Keratinocyte (primary cell): ENCODE measurements around the gene GRAMD1B. TPM values are rescaled to one million over a fixed set of nuclear protein-coding genes. Genes with fewer than 3 reads are reported as not detected.

Experiments
- DNase-seq: peaks from one replicate; pipeline ENCODE4 v3.0.0-alpha.2; 2011; ENCODE audit warnings: low read depth, missing footprints, low spot score
- FAIRE-seq: peaks from 2 replicates; lab custom pipeline; 2011; peaks lifted over from hg19 to GRCh38; lab: Jason Lieb, UNC
- H2AFZ ChIP-seq: 2 replicates; pipeline ENCODE4 v1.6.0; 2012; ENCODE audit warnings: low read length, control low read depth, inconsistent platforms; ENCODE audit not compliant: control insufficient read depth
- H3K27ac ChIP-seq: 2 replicates; pipeline ENCODE4 v1.5.1; 2011; ENCODE audit warnings: low read length; ENCODE audit not compliant: control insufficient read depth, insufficient read depth
- H3K27me3 ChIP-seq: 3 replicates; pipeline ENCODE4 v1.6.0; 2011; ENCODE audit warnings: low read length; ENCODE audit not compliant: control insufficient read depth, insufficient read depth; ENCODE audit errors: extremely low read depth
- H3K36me3 ChIP-seq, 2 experiments: 2 replicates in 1 of 2; 3 replicates in 1 of 2; pipeline ENCODE4 v1.5.1; 2011; ENCODE audit warnings: low read length in 2 of 2, mild to moderate bottlenecking in 1 of 2; ENCODE audit not compliant: control insufficient read depth in 2 of 2, insufficient read depth in 2 of 2; ENCODE audit errors: extremely low read depth in 1 of 2
- H3K4me1 ChIP-seq: 3 replicates; pipeline ENCODE4 v1.5.1; 2011; ENCODE audit warnings: low read length; ENCODE audit not compliant: control insufficient read depth, insufficient read depth; ENCODE audit errors: extremely low read depth
- H3K4me2 ChIP-seq: 3 replicates; pipeline ENCODE4 v1.6.0; 2011; ENCODE audit warnings: low read depth, low read length; ENCODE audit not compliant: control insufficient read depth, insufficient read depth; ENCODE audit errors: extremely low read depth
- H3K4me3 ChIP-seq, 3 experiments: fragments of 200-600 bp in 1 of 3; sonication (generic) in 1 of 3; 2 replicates in 2 of 3; 3 replicates in 1 of 3; pipeline ENCODE4 v1.5.1; 2011 to 2016; ENCODE audit warnings: low read length in 3 of 3, mild to moderate bottlenecking in 3 of 3, control low read depth in 2 of 3, inconsistent platforms in 1 of 3, low read depth in 1 of 3, mixed read lengths in 1 of 3, mixed run types in 1 of 3, moderate library complexity in 1 of 3; ENCODE audit not compliant: control insufficient read depth in 2 of 3, insufficient read depth in 2 of 3; ENCODE audit errors: extremely low read depth in 1 of 3
- H3K79me2 ChIP-seq: 2 replicates; pipeline ENCODE4 v1.6.0; 2012; ENCODE audit warnings: low read length; ENCODE audit not compliant: control insufficient read depth, insufficient read depth
- H3K9ac ChIP-seq: 3 replicates; pipeline ENCODE4 v1.6.0; 2011; ENCODE audit warnings: low read length; ENCODE audit not compliant: control insufficient read depth, insufficient read depth; ENCODE audit errors: extremely low read depth
- H3K9me1 ChIP-seq: 3 replicates; pipeline ENCODE4 v1.6.0; 2011; ENCODE audit warnings: low read length; ENCODE audit not compliant: control insufficient read depth, insufficient read depth; ENCODE audit errors: extremely low read depth
- H3K9me3 ChIP-seq: 2 replicates; pipeline ENCODE4 v1.5.1; 2012; ENCODE audit warnings: low read depth, low read length; ENCODE audit not compliant: control insufficient read depth
- H4K20me1 ChIP-seq: 3 replicates; pipeline ENCODE4 v1.6.0; 2011; ENCODE audit warnings: low read length; ENCODE audit not compliant: control insufficient read depth, insufficient read depth; ENCODE audit errors: extremely low read depth
- CTCF ChIP-seq, 3 experiments: IDR thresholded peaks in 1 of 3; conservative IDR thresholded peaks in 1 of 3; optimal IDR thresholded peaks in 1 of 3; 2 replicates in 2 of 3; 3 replicates in 1 of 3; pipeline versions ENCODE3 to v1.5.1; 2011; ENCODE audit warnings: low read length in 3 of 3, mild to moderate bottlenecking in 3 of 3, moderate library complexity in 2 of 3, control low read depth in 1 of 3, inconsistent platforms in 1 of 3; ENCODE audit not compliant: insufficient read depth in 2 of 3; ENCODE audit errors: extremely low read depth in 1 of 3
- EZH2 ChIP-seq: IDR thresholded peaks from one replicate; pipeline ENCODE4 v1.6.1; 2012; ENCODE audit warnings: inconsistent platforms, mild to moderate bottlenecking, low read length, moderate library complexity
- dilution Hi-C: fragments of 300-500 bp; cut with MboI; formaldehyde crosslinking; loops from one replicate; pipeline ENCODE4 v1.7.0; 2020; ENCODE audit warnings: low sequenced_read_pairs; ENCODE audit not compliant: extremely low pct_ligation_motif_present
- polyA plus RNA-seq, 5 experiments: library from polyadenylated mRNA; depleted of rRNA in 3 of 5; stranded (reverse) in 3 of 5; stranded (forward) in 1 of 5; unstranded in 1 of 5; fragments of >200 nt; gene quantifications; 1 replicate in 1 of 5; 2 replicates in 3 of 5; 3 replicates in 1 of 5; pipeline versions ENCODE4 v1.2.1 to v1.2.3, GENCODE V29; 2011 to 2012; ENCODE audit warnings: missing spikeins in 2 of 5, low read depth in 1 of 5, low replicate concordance in 1 of 5

Gene GRAMD1B
- polyA plus RNA-seq, 1 donor (not counting 4 experiments of a cell fraction or from before 2014, with no cell fraction given) = 0.04 TPM

GRCh38 chr11:123473941-123474677 is 44.0 kb downstream of the GRAMD1B start:
- H4K20me1 ChIP-seq = no peaks in the 10 kb centered on the region
- H3K4me3 ChIP-seq = no peak overlapping the region
- H3K9ac ChIP-seq = no peak overlapping the region
- H3K27me3 ChIP-seq = no peaks in the 10 kb centered on the region
- H3K9me1 ChIP-seq = no peaks in the 10 kb centered on the region
- H3K4me1 ChIP-seq = no peaks in the 10 kb centered on the region
- no peak for DNase-seq
- dilution Hi-C loops = no loop called here
- no peak overlapping the region for H3K27ac ChIP-seq
- no peaks in the 10 kb centered on the region for H3K36me3 ChIP-seq
- FAIRE-seq = no peak
- no peaks in the 10 kb centered on the region for H3K9me3 ChIP-seq
- no peak overlapping the region for H3K4me2 ChIP-seq
- TF ChIP-seq CTCF (optimal IDR thresholded peaks at IDR 0.05 in 1 of 3, IDR thresholded peaks at IDR 0.05 in 1 of 3, conservative IDR thresholded peaks at IDR 0.05 in 1 of 3; ENCODE audit: extremely low read depth in 1 of 3, insufficient read depth in 2 of 3, low read length in 3 of 3) = no peak
- no peak for TF ChIP-seq EZH2
- H2AFZ ChIP-seq = no peak overlapping the region
- H3K79me2 ChIP-seq = no peaks in the 10 kb centered on the region

- Histone ChIP-seq H3K9me3 (no peaks in the 10 kb centered on the region), H2AFZ (no peak overlapping the region), H3K4me3 (no peak overlapping the region), H3K4me1 (no peaks in the 10 kb centered on the region), H3K27ac (no peak overlapping the region), H3K9ac (no peak overlapping the region), H3K36me3 (no peaks in the 10 kb centered on the region), H3K79me2 (no peaks in the 10 kb centered on the region), H3K4me2 (no peak overlapping the region), H3K27me3 (no peaks in the 10 kb centered on the region), H3K9me1 (no peaks in the 10 kb centered on the region), H4K20me1 (no peaks in the 10 kb centered on the region)
- TF ChIP-seq CTCF (optimal IDR thresholded peaks at IDR 0.05 in 1 of 3, IDR thresholded peaks at IDR 0.05 in 1 of 3, conservative IDR thresholded peaks at IDR 0.05 in 1 of 3; ENCODE audit: extremely low read depth in 1 of 3, insufficient read depth in 2 of 3, low read length in 3 of 3) = no peak
- DNase-seq (no peak), FAIRE-seq (no peak)
- dilution Hi-C loops = no loop called here
Measured at GRCh38 chr11:123474994-123475393, 44.9 kb downstream of the GRAMD1B start.
